ENCODE results near the gene MECR. TPM values are rescaled to one million over a fixed set of nuclear protein-coding genes. Genes with fewer than 3 reads are reported as not detected.
A peak's percentile ranks its signal among the peaks of the same experiment; 100 is the strongest.

Gene MECR
- polyA plus RNA-seq, 1 donor = 23.8 TPM

GRCh38 chr1:29186252-29186651, 44.5 kb downstream of the MECR start:
- WGBS (ENCODE audit: insufficient coverage, low lambda C conversion rate) = no CpG with 5 or more reads among the region's 3 CpGs
- H3K9me3 ChIP-seq (ENCODE audit: control insufficient read depth, low read depth, low read length) = no peaks in the 10 kb centered on the region
- H3K4me3 ChIP-seq (ENCODE audit: low read length) = no peak overlapping the region
- H3K36me3 ChIP-seq (ENCODE audit: control insufficient read depth, insufficient read depth, low read length) = no peaks in the 10 kb centered on the region
- H3K4me1 ChIP-seq (ENCODE audit: control insufficient read depth, insufficient read depth, low read length) = peaks cover 9% of the 10 kb centered on the region
- DNase-seq = peak; percentile 24 to 51
- peak overlapping the region; percentile 49 for H3K27ac ChIP-seq (ENCODE audit: low read length)
- no peaks in the 10 kb centered on the region for H3K27me3 ChIP-seq (ENCODE audit: control insufficient read depth, insufficient read depth, low read length)

GRCh38 chr1:29183287-29183686, 47.4 kb downstream of the MECR start:
- H3K4me1 ChIP-seq (ENCODE audit: control insufficient read depth, insufficient read depth, low read length) = peaks cover 19% of the 10 kb centered on the region
- peaks cover 6% of the 10 kb centered on the region for H3K36me3 ChIP-seq (ENCODE audit: control insufficient read depth, insufficient read depth, low read length)
- no peak overlapping the region for H3K4me3 ChIP-seq (ENCODE audit: low read length)
- WGBS (ENCODE audit: insufficient coverage, low lambda C conversion rate) = no CpG with 5 or more reads among the region's 1 CpG
- DNase-seq = no peak
- no peaks in the 10 kb centered on the region for H3K9me3 ChIP-seq (ENCODE audit: control insufficient read depth, low read depth, low read length)
- H3K27me3 ChIP-seq (ENCODE audit: control insufficient read depth, insufficient read depth, low read length) = no peaks in the 10 kb centered on the region
- no peak overlapping the region for H3K27ac ChIP-seq (ENCODE audit: low read length)

- no peaks in the 10 kb centered on the region for H3K9me3 ChIP-seq (ENCODE audit: control insufficient read depth, low read depth, low read length)
- peaks cover 18% of the 10 kb centered on the region for H3K4me1 ChIP-seq (ENCODE audit: control insufficient read depth, insufficient read depth, low read length)
- peak within 1 kb of the TSS; percentile 99 for H3K4me3 ChIP-seq (ENCODE audit: low read length)
- peak within 1 kb of the TSS; percentile 100 for H3K27ac ChIP-seq (ENCODE audit: low read length)
- no peaks in the 10 kb centered on the region for H3K27me3 ChIP-seq (ENCODE audit: control insufficient read depth, insufficient read depth, low read length)
- WGBS (ENCODE audit: insufficient coverage, low lambda C conversion rate) = no CpG with 5 or more reads among the region's 100 CpGs
- peak; percentile 99 to 100 for DNase-seq
- H3K36me3 ChIP-seq (ENCODE audit: control insufficient read depth, insufficient read depth, low read length) = peaks cover 6% of the 10 kb centered on the region
Measured at GRCh38 chr1:29181413-29182225, 49.1 kb downstream of the MECR start, which contains the start of gene SRSF4. Gene SRSF4, minus strand, starts transcription at chr1:29181900. Its CDS starts 148 bp downstream, at chr1:29181752.

- WGBS (ENCODE audit: insufficient coverage, low lambda C conversion rate) = no CpG with 5 or more reads among the region's 32 CpGs
- Histone ChIP-seq H3K9me3 (ENCODE audit: control insufficient read depth, low read depth, low read length) (no peaks in the 10 kb centered on the region), H3K27me3 (ENCODE audit: control insufficient read depth, insufficient read depth, low read length) (no peaks in the 10 kb centered on the region), H3K36me3 (ENCODE audit: control insufficient read depth, insufficient read depth, low read length) (peaks cover 6% of the 10 kb centered on the region), H3K4me1 (ENCODE audit: control insufficient read depth, insufficient read depth, low read length) (peaks cover 14% of the 10 kb centered on the region), H3K4me3 (ENCODE audit: low read length) (peak overlapping the region; percentile 99), H3K27ac (ENCODE audit: low read length) (peak overlapping the region; percentile 100)
- DNase-seq = no peak
Measured at GRCh38 chr1:29180497-29181412, 50.0 kb downstream of the MECR start.

GRCh38 chr1:29179641-29180184, 51.0 kb downstream of the MECR start:
- Histone ChIP-seq H3K4me3 (ENCODE audit: low read length) (peak overlapping the region; percentile 99), H3K9me3 (ENCODE audit: control insufficient read depth, low read depth, low read length) (peaks cover 4% of the 10 kb centered on the region), H3K27me3 (ENCODE audit: control insufficient read depth, insufficient read depth, low read length) (no peaks in the 10 kb centered on the region), H3K36me3 (ENCODE audit: control insufficient read depth, insufficient read depth, low read length) (peaks cover 6% of the 10 kb centered on the region), H3K4me1 (ENCODE audit: control insufficient read depth, insufficient read depth, low read length) (peaks cover 14% of the 10 kb centered on the region), H3K27ac (ENCODE audit: low read length) (peak overlapping the region; percentile 100)
- DNase-seq = peak in 1 of 2 donors; percentile 68
- WGBS (ENCODE audit: insufficient coverage, low lambda C conversion rate) = 14% methylated on average over 2 of the region's 4 CpGs

DNA sequence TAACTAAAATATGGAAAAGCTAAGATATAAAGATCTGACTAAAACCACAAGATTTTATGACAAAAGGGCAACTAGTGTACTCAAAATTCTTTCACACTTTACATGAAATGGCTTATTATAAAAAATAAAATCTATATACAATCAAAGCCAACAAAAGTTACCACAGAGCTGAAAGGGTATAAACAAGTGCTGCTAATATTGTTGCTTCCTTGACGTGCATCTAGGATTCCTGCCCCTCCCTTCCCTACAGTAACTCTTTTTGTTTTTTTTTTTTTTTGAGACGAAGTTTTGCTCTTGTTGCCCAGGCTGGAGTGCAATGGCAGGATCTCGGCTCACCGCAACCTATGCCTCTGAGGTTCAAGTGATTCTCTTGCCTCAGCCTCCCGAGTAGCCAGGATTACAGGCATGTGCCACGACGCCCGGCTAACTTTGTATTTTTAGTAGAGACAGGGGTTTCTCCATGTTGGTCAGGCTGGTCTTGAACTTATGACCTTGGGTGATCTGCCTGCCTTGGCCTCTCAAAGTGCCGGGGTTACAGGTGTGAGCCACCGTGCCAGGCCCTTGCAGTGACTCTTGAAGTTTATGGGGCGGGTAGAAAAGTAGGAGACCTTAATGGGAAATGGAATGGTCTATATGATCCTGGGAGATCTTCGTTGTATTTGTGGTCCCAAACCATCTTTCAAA, 53.6 kb downstream of the MECR start:
- H3K36me3 ChIP-seq (ENCODE audit: control insufficient read depth, insufficient read depth, low read length) = peaks cover 10% of the 10 kb centered on the region
- WGBS (ENCODE audit: insufficient coverage, low lambda C conversion rate) = 65% methylated on average over 2 of the region's 12 CpGs
- no peak overlapping the region for H3K4me3 ChIP-seq (ENCODE audit: low read length)
- DNase-seq = no peak
- H3K27me3 ChIP-seq (ENCODE audit: control insufficient read depth, insufficient read depth, low read length) = no peaks in the 10 kb centered on the region
- peaks cover 10% of the 10 kb centered on the region for H3K4me1 ChIP-seq (ENCODE audit: control insufficient read depth, insufficient read depth, low read length)
- peaks cover 4% of the 10 kb centered on the region for H3K9me3 ChIP-seq (ENCODE audit: control insufficient read depth, low read depth, low read length)
- H3K27ac ChIP-seq (ENCODE audit: low read length) = peak overlapping the region; percentile 2

- Histone ChIP-seq H3K27ac (ENCODE audit: low read length) (peak overlapping the region; percentile 2), H3K9me3 (ENCODE audit: control insufficient read depth, low read depth, low read length) (peaks cover 4% of the 10 kb centered on the region), H3K4me1 (ENCODE audit: control insufficient read depth, insufficient read depth, low read length) (peaks cover 10% of the 10 kb centered on the region), H3K36me3 (ENCODE audit: control insufficient read depth, insufficient read depth, low read length) (peaks cover 10% of the 10 kb centered on the region), H3K27me3 (ENCODE audit: control insufficient read depth, insufficient read depth, low read length) (no peaks in the 10 kb centered on the region), H3K4me3 (ENCODE audit: low read length) (no peak overlapping the region)
- WGBS (ENCODE audit: insufficient coverage, low lambda C conversion rate) = 61% methylated on average over 3 of the region's 4 CpGs
- DNase-seq = no peak
Measured at GRCh38 chr1:29176576-29176975, 54.2 kb downstream of the MECR start.

DNA sequence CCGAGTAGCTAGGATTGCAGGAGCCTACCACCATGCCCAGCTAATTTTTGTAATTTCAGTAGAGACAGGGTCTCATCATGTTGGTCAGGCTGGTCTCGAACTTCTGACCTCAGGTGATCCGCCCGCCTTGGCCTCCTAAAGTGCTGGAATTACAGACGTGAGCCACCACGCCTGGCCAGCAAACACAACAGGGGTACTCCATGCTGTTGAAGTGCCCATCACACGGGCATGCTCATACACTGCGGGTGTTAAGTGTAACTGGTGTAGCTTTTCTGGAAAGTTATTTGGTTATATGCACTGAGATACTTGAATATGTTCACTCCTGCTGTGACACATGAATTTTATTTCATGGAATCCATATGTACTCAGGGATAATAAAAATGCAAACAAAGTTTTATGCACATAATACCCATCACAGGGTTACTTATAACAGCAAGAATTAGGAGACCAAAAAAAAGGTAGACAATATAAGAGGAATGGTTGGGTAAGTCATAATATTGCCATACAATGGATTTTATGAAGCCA, 58.3 kb downstream of the MECR start:
- H3K27ac ChIP-seq (ENCODE audit: low read length) = no peak overlapping the region
- peaks cover 4% of the 10 kb centered on the region for H3K9me3 ChIP-seq (ENCODE audit: control insufficient read depth, low read depth, low read length)
- no peaks in the 10 kb centered on the region for H3K27me3 ChIP-seq (ENCODE audit: control insufficient read depth, insufficient read depth, low read length)
- H3K4me1 ChIP-seq (ENCODE audit: control insufficient read depth, insufficient read depth, low read length) = peaks cover 8% of the 10 kb centered on the region
- H3K4me3 ChIP-seq (ENCODE audit: low read length) = no peak overlapping the region
- no peak for DNase-seq
- no CpG with 5 or more reads among the region's 8 CpGs for WGBS (ENCODE audit: insufficient coverage, low lambda C conversion rate)
- H3K36me3 ChIP-seq (ENCODE audit: control insufficient read depth, insufficient read depth, low read length) = peaks cover 9% of the 10 kb centered on the region

- H3K27me3 ChIP-seq (ENCODE audit: control insufficient read depth, insufficient read depth, low read length) = no peaks in the 10 kb centered on the region
- H3K36me3 ChIP-seq (ENCODE audit: control insufficient read depth, insufficient read depth, low read length) = peaks cover 13% of the 10 kb centered on the region
- no peak overlapping the region for H3K27ac ChIP-seq (ENCODE audit: low read length)
- peaks cover 18% of the 10 kb centered on the region for H3K4me1 ChIP-seq (ENCODE audit: control insufficient read depth, insufficient read depth, low read length)
- WGBS (ENCODE audit: insufficient coverage, low lambda C conversion rate) = 97% methylated on average over 5 of the region's 5 CpGs
- no peak overlapping the region for H3K4me3 ChIP-seq (ENCODE audit: low read length)
- peaks cover 4% of the 10 kb centered on the region for H3K9me3 ChIP-seq (ENCODE audit: control insufficient read depth, low read depth, low read length)
- no peak for DNase-seq
Measured at GRCh38 chr1:29171521-29171920, 59.2 kb downstream of the MECR start.

Data from large intestine (tissue), 3 donors.